GM18867 (cell line): ENCODE data around the gene SMAD3.

Source experiments
- ATAC-seq: cut with Tn5 transposase; IDR thresholded peaks from one replicate; pipeline ENCODE4 v1.9.1; 2021; ENCODE audit warnings: mild to moderate bottlenecking, moderate library complexity; ENCODE audit not compliant: unreplicated experiment

Gene SMAD3

DNA sequence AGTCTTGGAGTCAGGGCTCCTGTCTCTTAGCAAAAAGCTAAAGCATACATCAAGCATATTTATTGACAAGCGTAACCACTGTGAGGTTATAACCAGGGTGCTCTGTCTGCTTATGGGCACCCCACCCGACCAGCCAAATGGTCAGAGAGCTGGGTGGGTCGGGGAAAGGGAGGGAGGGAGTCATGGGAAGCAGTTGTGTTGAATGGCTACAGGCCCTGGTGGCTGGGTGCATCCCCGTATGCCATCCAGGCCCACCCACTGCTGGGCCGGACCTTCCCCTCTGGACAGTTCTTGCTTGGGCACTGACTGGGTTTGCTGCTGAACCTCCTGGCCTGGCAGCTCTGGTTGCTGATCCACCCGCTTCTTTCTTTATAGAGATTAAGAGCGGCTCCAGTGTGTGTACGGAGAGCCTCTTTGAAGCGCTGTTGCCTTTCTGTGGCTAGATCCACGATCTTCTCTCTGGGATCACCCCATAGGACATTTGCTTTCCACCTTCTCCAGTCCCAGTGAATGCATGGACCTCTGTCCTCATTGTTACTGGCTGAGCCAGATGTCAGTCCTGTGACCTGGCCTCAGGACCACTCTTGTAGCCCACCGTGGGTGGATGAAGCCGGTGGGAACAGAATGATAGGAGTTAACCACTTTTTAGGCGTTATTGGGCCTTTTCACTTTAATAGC lies 59.6 kb downstream of the SMAD3 start:
- ATAC-seq: no peak

GRCh38 chr15:67125589-67126502 lies 60.4 kb downstream of the SMAD3 start:
- no peak for ATAC-seq

DNA sequence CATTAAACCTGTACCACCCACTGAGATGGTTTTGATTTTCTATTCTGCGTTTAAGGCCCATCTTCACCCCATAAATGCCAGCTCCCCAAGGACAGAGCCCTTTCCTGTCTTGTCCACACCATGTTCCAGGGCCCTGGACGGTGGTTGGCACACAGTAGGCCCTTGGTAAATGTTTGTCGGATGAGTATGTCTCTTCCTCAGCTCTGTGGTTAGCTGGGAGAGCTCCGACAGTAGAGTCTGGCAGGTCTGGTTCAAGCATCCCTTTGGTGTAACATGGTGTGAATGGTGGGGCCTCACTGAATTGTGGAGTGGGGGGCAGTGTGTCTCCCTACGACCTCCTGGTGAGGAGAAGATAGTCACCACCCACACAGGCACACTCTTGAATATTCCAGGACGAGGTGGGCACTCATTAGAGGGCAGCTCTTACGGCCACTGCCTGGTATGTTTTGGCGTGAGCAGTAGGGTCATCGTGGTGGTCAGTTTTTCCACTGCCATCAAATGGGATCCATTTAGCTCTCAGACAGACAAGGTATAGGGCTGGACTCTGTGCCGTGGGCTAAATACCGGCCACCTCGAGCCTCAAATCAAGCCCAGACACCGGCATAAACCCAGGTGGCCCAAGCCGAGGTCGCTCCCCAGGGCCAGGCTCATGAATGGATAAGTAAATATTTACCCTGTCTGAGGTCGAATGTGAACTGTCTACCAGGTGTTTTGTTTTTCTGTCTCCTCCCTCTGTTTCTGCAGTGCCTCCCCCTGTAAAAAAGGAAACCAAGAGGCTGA lies 61.3 kb downstream of the SMAD3 start:
- ATAC-seq: no peak

DNA sequence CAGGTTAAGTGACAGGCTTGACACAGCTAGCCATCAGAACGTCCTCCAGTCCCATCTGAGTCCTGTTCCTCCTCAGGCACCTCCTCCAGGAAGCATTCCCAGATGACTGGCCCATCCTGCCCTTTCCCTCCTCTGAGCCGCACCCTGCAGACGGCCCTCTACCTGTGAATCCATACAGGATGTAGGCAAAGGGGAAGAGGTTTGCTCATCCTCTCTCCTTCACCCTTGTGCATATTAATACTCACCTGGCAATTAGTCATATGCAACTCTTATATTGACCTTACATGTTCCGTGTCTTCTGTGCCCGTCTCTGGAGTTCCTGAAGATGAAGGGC lies 61.9 kb downstream of the SMAD3 start:
- ATAC-seq: no peak

- ATAC-seq: no peak
These were observed 62.6 kb downstream of the SMAD3 start for GRCh38 chr15:67127965-67128364.

GRCh38 chr15:67130166-67130565 lies 64.8 kb downstream of the SMAD3 start:
- no peak for ATAC-seq

GRCh38 chr15:67130673-67131601 lies 65.5 kb downstream of the SMAD3 start:
- ATAC-seq: no peak

DNA sequence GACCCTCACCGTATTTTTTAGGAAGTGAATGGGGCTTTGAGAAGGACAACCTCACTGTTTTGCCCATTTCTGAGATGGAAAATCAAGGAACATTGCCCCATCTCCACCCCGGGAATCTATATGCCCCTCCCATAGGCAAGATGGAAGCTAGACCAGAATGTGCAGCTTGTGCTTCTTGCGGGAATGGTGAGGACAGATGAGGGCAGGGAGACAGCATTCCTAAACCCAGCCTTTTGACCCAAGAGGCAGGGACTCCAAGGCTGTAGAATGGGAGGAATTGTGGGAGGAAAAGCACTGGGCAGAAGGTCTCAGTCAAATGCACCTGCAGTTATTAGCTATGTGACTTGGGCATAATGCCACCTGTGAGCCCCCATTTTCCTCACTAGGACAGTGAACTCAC lies 66.9 kb downstream of the SMAD3 start:
- ATAC-seq: no peak

DNA sequence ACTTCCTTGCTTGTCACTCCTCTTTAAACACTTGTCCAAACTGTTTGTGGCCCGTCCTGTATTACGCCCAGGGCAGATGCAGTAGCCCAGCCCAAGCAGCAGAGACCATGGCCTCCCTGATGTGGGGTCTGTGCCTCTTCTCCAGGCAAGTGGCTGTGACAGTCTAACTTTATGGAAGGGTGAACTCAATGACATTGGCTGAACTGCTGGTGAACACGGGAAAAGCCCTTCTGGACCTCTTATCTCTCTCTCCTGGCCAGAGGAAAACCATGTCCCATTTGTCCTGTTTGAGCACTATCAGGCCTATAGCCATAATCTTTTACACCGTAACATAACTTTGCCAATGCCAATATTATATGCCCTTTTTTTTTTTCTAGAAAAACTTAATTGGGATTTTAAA lies 67.6 kb downstream of the SMAD3 start:
- ATAC-seq: no peak

- peak; percentile 7 for ATAC-seq
These were observed 68.3 kb downstream of the SMAD3 start for GRCh38 chr15:67133738-67134066.

GRCh38 chr15:67134067-67134838 lies 68.9 kb downstream of the SMAD3 start:
- peak; percentile 76 for ATAC-seq

DNA sequence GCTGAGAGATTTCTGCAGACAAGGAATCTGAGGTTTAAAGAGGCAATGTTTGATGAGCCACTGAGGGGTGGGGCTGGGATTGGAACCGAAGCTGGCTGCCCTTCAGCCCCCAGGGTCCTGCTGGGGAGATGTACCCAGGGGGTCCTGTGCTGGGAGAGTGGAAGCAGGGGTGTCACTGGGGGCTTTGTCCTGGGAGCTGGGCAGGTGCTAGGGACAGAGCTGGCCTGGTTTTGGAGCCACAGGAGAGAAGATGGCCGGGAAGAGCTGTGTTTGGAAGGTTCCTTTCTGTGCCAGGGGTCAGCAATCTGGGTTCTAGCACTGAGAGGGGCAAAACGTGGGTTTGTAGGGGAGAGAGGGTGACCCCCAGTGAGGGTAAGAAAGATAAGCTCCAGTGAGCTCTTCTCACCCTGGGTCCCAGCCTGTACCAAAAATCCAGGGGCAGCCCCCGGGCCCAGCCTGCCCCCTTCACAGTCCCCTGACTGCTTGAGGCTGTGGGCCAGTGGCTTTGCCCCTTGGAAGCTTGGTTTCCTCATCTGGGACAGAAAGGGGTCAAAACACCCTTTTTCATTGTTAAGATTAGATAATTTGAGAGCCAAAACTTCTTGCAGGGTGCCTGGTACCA lies 69.6 kb downstream of the SMAD3 start:
- peak; percentile 6 for ATAC-seq

DNA sequence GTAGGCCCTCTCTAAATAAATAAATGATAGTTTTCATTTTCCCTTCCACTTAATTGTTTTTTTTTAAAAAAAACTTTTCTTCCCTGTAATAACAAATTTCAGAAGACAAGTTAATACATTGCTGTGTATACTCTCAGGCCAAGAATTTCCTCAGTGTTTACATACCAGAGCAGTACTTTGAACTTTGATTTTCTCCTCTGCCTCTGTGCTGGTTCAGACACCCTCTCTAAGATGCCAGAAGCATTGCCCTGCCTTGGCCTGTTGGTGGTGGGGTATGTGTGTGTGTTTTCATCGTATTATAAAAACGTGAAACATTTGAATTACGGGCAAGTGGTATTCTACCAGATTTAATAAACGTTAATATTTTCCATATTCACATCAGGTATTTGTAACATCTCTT lies 70.1 kb downstream of the SMAD3 start:
- no peak for ATAC-seq

- ATAC-seq: no peak
These were observed 71.4 kb downstream of the SMAD3 start for GRCh38 chr15:67136802-67137201.

- no peak for ATAC-seq
These were observed 71.9 kb downstream of the SMAD3 start for GRCh38 chr15:67137319-67137718.

- no peak for ATAC-seq
These were observed 72.8 kb downstream of the SMAD3 start for GRCh38 chr15:67137951-67138848.

GRCh38 chr15:67138891-67139855 lies 73.8 kb downstream of the SMAD3 start:
- ATAC-seq: no peak
